GM19238 (cell line): ENCODE results near the gene DEFB113.
"Not testable (repeated sequence)": the region's sequence is repeated elsewhere in the genome, so short reads cannot be mapped to it uniquely, and the experiment has no call there.

Experiments used
- DNase-seq: peaks from one replicate; pipeline ENCODE4 v3.0.0; 2011; ENCODE audit warnings: low spot score; ENCODE audit not compliant: insufficient read length

The DEFB113 gene

GRCh38 chr6:49969605-49970004, at the start of gene DEFB113:
Gene DEFB113 (minus strand): TSS chr6:49969625. CDS start chr6:49969625, 0 bp downstream.
- DNase-seq: no peak

GRCh38 chr6:50007819-50008218, 38.4 kb upstream of the DEFB113 start:
- no peak for DNase-seq

- no peak for DNase-seq
These were observed 33.7 kb upstream of the DEFB113 start for GRCh38 chr6:50003139-50003538.

- DNase-seq: no peak
These were observed 25.9 kb upstream of the DEFB113 start for GRCh38 chr6:49995278-49995677.

GRCh38 chr6:49988900-49989299, 19.5 kb upstream of the DEFB113 start:
- no peak for DNase-seq

GRCh38 chr6:49987749-49988148, 18.3 kb upstream of the DEFB113 start:
- DNase-seq: no peak

GRCh38 chr6:49986551-49986950, 17.1 kb upstream of the DEFB113 start:
- no peak for DNase-seq

- DNase-seq: no peak
These were observed 12.6 kb upstream of the DEFB113 start for GRCh38 chr6:49982046-49982445.

GRCh38 chr6:49980898-49981297, 11.5 kb upstream of the DEFB113 start:
- no peak for DNase-seq

GRCh38 chr6:49979584-49979983, 10.2 kb upstream of the DEFB113 start:
- DNase-seq: no peak

- DNase-seq: no peak
These were observed 9.2 kb upstream of the DEFB113 start for GRCh38 chr6:49978332-49979226.

GRCh38 chr6:49966823-49967222, 2.6 kb downstream of the DEFB113 start:
- no peak for DNase-seq

GRCh38 chr6:49966334-49966733, 3.1 kb downstream of the DEFB113 start:
- no peak for DNase-seq

GRCh38 chr6:49964064-49964463, 5.4 kb downstream of the DEFB113 start, which contains the start of gene DEFB114:
Gene DEFB114 (minus strand): TSS chr6:49964164. CDS start chr6:49964105, 59 bp downstream.
- DNase-seq: no peak

- DNase-seq: no peak
These were observed 11.2 kb downstream of the DEFB113 start for GRCh38 chr6:49958180-49958579.

- no peak for DNase-seq
These were observed 13.6 kb downstream of the DEFB113 start for GRCh38 chr6:49955847-49956246.

GRCh38 chr6:49951926-49952325, 17.5 kb downstream of the DEFB113 start:
- no peak for DNase-seq

GRCh38 chr6:49950415-49950751, 19.0 kb downstream of the DEFB113 start:
- no peak for DNase-seq

- DNase-seq: no peak
These were observed 20.4 kb downstream of the DEFB113 start for GRCh38 chr6:49949062-49949461.

GRCh38 chr6:49946835-49947234, 22.6 kb downstream of the DEFB113 start:
- DNase-seq: no peak

- not testable (repeated sequence) for DNase-seq
These were observed 25.4 kb downstream of the DEFB113 start for GRCh38 chr6:49944068-49944467.

- no peak for DNase-seq
These were observed 29.4 kb downstream of the DEFB113 start for GRCh38 chr6:49939993-49940498.

- DNase-seq: no peak
These were observed 31.6 kb downstream of the DEFB113 start for GRCh38 chr6:49937811-49938210.
